Left forelimb (tissue), 1 donor: Measurements from ENCODE around the gene RPL28.

ENCODE experiments used
- DNase-seq: peaks from one replicate; pipeline ENCODE4 v3.0.0-alpha.2; 2018; ENCODE audit warnings: low spot score

The RPL28 gene

GRCh38 chr19:55451163-55451964, 65.6 kb downstream of the RPL28 start:
- no peak for DNase-seq

- DNase-seq: no peak
Measured at GRCh38 chr19:55451965-55452748, 66.4 kb downstream of the RPL28 start.
